ENCODE data around the gene TGFB2. TPM values are rescaled to one million over a fixed set of nuclear protein-coding genes. Genes with fewer than 3 reads are reported as not detected.

Gene TGFB2
- total and polyA plus RNA-seq, 10 donors = 0.24 to 5.5 (median 2.1) TPM

DNA sequence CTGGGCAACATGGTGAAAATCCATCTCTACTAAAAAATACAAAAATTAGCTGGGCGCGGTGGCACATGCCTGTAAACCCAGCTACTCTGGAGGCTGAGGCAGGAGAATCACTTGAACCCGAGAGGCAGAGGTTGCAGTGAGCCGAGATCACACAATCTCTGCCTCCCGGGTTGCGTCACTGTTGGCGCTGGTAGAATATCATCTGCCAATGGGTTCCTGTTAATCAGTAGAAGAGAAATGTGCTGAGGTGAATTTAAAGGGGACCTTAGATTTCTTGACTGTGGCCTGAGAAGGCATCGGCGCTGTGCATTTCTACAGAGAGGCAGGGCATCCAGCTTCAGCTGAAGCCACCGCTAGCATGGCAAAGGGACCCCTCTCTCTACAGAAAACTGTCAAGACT, 68.0 kb downstream of the TGFB2 start:
- Histone ChIP-seq H3K27ac (no peak overlapping the region), H3K27me3 (replicated peaks in 1 of 7) (no peaks in the 10 kb centered on the region), H3K36me3 (no peaks in the 10 kb centered on the region), H3K4me1 (no peaks in the 10 kb centered on the region), H3K9me3 (peaks cover 0 to 17% (median 13%) of the 10 kb centered on the region in 8 donors), H3K4me3 (no peak overlapping the region)
- TF ChIP-seq POLR2A (IDR thresholded peaks at IDR 0.05) (no peak), POLR2AphosphoS5 (IDR thresholded peaks at IDR 0.05) (no peak)
- TF ChIP-seq, protein P1, sequence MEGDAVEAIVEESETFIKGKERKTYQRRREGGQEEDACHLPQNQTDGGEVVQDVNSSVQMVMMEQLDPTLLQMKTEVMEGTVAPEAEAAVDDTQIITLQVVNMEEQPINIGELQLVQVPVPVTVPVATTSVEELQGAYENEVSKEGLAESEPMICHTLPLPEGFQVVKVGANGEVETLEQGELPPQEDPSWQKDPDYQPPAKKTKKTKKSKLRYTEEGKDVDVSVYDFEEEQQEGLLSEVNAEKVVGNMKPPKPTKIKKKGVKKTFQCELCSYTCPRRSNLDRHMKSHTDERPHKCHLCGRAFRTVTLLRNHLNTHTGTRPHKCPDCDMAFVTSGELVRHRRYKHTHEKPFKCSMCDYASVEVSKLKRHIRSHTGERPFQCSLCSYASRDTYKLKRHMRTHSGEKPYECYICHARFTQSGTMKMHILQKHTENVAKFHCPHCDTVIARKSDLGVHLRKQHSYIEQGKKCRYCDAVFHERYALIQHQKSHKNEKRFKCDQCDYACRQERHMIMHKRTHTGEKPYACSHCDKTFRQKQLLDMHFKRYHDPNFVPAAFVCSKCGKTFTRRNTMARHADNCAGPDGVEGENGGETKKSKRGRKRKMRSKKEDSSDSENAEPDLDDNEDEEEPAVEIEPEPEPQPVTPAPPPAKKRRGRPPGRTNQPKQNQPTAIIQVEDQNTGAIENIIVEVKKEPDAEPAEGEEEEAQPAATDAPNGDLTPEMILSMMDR (IDR thresholded peaks at IDR 0.05 in 8 of 11, conservative IDR thresholded peaks at IDR 0.05 in 3 of 11) = no peak
- 94 to 95% (median 95%) methylated on average over 10 of the region's 10 CpGs for WGBS, 5 donors
- DNase-seq = no peak
- intact Hi-C loops (cut with DNase I; ENCODE audit: low total_unique reads) = no loop called here

DNA sequence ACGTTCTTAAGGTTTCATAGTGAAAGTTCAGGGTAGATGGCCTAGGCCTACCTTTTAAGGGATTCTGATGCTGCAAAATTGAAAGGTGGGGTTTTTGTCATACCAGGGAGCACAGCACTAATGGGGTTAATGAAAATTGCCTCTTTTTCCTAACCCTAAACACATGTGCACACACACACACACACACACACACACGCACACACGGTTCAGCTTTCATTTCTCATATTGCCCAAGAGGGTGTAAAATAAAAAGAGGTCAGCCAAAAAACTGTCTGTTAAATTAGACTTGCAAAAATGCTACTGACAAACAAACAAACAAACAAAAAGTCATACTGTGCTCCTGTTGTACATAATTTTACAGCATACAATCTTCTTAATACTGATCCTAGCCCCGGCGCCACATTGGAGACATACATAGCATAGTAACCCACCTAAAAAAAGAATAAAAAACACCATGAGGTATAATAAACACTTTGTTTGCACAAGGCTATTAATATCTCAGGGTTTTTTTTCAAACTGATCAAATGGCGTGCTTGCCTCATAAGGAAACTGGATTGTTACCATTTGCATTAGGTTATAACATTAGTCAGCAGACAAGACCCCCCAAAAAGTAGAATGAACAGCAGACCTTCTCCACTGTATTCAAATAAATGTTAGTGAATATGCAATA, 69.1 kb downstream of the TGFB2 start:
- 73 to 87% (median 79%) methylated on average over 6 of the region's 6 CpGs for WGBS, 5 donors
- Histone ChIP-seq H3K4me3 (no peak overlapping the region), H3K27ac (no peak overlapping the region), H3K36me3 (no peaks in the 10 kb centered on the region), H3K27me3 (replicated peaks in 1 of 7) (no peaks in the 10 kb centered on the region), H3K9me3 (peaks cover 0 to 18% (median 13%) of the 10 kb centered on the region in 8 donors), H3K4me1 (no peaks in the 10 kb centered on the region)
- intact Hi-C loops (cut with DNase I; ENCODE audit: low total_unique reads) = no loop called here
- TF ChIP-seq POLR2A (IDR thresholded peaks at IDR 0.05) = no peak
- TF ChIP-seq POLR2AphosphoS5 (IDR thresholded peaks at IDR 0.05) = no peak
- TF ChIP-seq, protein P1 (IDR thresholded peaks at IDR 0.05 in 8 of 11, conservative IDR thresholded peaks at IDR 0.05 in 3 of 11) = no peak
- no peak for DNase-seq

DNA sequence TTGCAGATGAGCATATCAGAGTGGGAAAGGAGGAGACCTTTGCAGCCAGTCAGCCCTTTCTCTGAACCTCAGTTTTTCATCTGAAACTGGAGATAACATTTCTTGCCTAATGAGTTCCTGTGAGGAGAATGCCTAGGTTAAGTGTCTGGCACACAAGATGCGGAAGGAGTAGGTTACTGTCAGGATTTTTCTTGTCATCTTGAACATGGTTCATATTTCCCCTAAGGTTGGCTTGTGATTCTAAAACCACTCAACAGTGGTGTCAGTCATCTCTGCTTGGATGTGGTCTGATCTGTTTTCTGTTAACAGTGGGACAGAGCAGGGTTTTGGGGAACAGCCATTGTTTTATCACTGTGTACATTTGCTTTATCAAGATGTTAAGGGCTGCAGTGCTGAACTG, 70.6 kb downstream of the TGFB2 start:
- intact Hi-C loops (cut with DNase I; ENCODE audit: low total_unique reads) = no loop called here
- WGBS, 5 donors = 89 to 93% (median 91%) methylated on average over 1 of the region's 1 CpG
- DNase-seq = no peak
- Histone ChIP-seq H3K4me1 (no peaks in the 10 kb centered on the region), H3K27ac (no peak overlapping the region), H3K4me3 (no peak overlapping the region), H3K9me3 (peaks cover 0 to 18% (median 13%) of the 10 kb centered on the region in 8 donors), H3K36me3 (no peaks in the 10 kb centered on the region), H3K27me3 (replicated peaks in 1 of 7) (no peaks in the 10 kb centered on the region)
- TF ChIP-seq POLR2AphosphoS5 (IDR thresholded peaks at IDR 0.05) (no peak), POLR2A (IDR thresholded peaks at IDR 0.05) (no peak)
- TF ChIP-seq, protein P1 (IDR thresholded peaks at IDR 0.05 in 8 of 11, conservative IDR thresholded peaks at IDR 0.05 in 3 of 11) = no peak

DNA sequence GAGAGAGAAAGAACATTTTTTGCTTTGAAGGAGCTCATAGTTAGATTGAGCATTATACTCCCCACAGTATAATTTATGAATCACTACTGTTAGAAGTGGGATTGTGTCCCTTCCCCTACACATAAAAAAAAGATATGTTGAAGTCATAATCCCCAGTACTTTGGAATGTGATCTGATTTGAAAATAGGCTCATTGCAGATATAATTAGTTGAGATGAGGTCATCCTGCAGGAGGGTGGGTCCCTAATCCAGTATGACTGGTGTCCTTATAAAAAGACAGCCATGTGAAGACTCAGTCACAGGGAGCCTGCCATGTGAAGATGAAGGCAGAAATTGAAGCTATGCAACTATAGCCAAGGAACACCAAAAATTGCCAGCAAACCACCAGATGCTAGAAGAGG, 76.4 kb downstream of the TGFB2 start:
- no peak for TF ChIP-seq POLR2A (IDR thresholded peaks at IDR 0.05)
- TF ChIP-seq POLR2AphosphoS5 (IDR thresholded peaks at IDR 0.05) = no peak
- TF ChIP-seq, protein P1 (IDR thresholded peaks at IDR 0.05 in 8 of 11, conservative IDR thresholded peaks at IDR 0.05 in 3 of 11) = no peak
- intact Hi-C loops (cut with DNase I; ENCODE audit: low total_unique reads) = no loop called here
- no peak overlapping the region for H3K27ac ChIP-seq

More for the DNA sequence above, 76.4 kb downstream of the TGFB2 start:
- H3K27me3 ChIP-seq (replicated peaks in 1 of 7) = no peaks in the 10 kb centered on the region
- H3K4me1 ChIP-seq = no peaks in the 10 kb centered on the region
- no peak for DNase-seq
- no peak overlapping the region for H3K4me3 ChIP-seq
- peaks cover 0 to 17% (median 13%) of the 10 kb centered on the region in 8 donors for H3K9me3 ChIP-seq
- no peaks in the 10 kb centered on the region for H3K36me3 ChIP-seq
